SK-N-MC (cell line): Measurements from ENCODE around the gene TSPAN2.

Source experiments
- EZH2 ChIP-seq: fragments of 200-600 bp; sonication (generic); IDR thresholded peaks from one replicate; pipeline ENCODE4 v1.6.1; 2017; ENCODE audit warnings: antibody characterized with exemption
- POLR2AphosphoS5 ChIP-seq: IDR thresholded peaks from 2 replicates; pipeline ENCODE4 v1.6.1; 2012; ENCODE audit warnings: mild to moderate bottlenecking, low read depth, low read length, borderline replicate concordance

- TF ChIP-seq POLR2AphosphoS5 (no peak), EZH2 (no peak)
These were observed 47.6 kb downstream of the TSPAN2 start for GRCh38 chr1:115041654-115042053.
